Upper lobe of left lung (tissue), 4 donors: ENCODE data around the gene AUP1.

ENCODE experiments used
- POLR2A ChIP-seq, 4 donors: fragments of 450-650 bp; IDR thresholded peaks; one replicate each; pipeline ENCODE4 v1.5.1; 2016 to 2017; ENCODE audit warnings: antibody characterized with exemption in 4 of 4, mild to moderate bottlenecking in 2 of 4
- POLR2AphosphoS5 ChIP-seq, 2 donors: sonication (generic); formaldehyde crosslinking; IDR thresholded peaks; one replicate each; pipeline ENCODE4 v1.5.1; 2017; ENCODE audit warnings: antibody characterized with exemption in 2 of 2
- TF ChIP-seq, protein P1 (sequence below), 6 experiments: fragments of 450-650 bp in 4 of 6; fragments of 200-600 bp in 2 of 6; sonication (generic) in 2 of 6; IDR thresholded peaks; one replicate each; pipeline ENCODE4 v1.5.1; 2016 to 2019; ENCODE audit warnings: antibody characterized with exemption in 6 of 6

DNA sequence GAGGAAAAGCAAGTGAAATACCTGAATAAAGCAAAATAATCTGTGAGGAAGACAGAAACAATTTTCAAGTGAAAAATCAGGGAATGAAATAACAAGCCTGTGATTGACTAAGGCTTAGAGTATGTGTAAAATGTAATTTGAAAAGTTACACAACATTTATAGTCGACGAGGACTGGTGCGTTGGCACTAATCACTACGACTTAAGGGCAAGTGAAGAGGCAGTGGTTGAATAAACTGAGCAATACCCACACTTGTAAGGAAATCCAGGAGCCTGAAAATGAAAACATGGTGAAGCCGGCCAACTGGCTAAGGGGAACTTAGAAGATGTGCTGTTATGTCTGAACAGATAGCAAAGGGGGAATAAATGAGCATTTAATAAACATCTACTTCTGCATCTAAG is 38.4 kb upstream of the AUP1 start:
- no peak for TF ChIP-seq POLR2AphosphoS5 (IDR thresholded peaks at IDR 0.05)
- TF ChIP-seq, protein P1, sequence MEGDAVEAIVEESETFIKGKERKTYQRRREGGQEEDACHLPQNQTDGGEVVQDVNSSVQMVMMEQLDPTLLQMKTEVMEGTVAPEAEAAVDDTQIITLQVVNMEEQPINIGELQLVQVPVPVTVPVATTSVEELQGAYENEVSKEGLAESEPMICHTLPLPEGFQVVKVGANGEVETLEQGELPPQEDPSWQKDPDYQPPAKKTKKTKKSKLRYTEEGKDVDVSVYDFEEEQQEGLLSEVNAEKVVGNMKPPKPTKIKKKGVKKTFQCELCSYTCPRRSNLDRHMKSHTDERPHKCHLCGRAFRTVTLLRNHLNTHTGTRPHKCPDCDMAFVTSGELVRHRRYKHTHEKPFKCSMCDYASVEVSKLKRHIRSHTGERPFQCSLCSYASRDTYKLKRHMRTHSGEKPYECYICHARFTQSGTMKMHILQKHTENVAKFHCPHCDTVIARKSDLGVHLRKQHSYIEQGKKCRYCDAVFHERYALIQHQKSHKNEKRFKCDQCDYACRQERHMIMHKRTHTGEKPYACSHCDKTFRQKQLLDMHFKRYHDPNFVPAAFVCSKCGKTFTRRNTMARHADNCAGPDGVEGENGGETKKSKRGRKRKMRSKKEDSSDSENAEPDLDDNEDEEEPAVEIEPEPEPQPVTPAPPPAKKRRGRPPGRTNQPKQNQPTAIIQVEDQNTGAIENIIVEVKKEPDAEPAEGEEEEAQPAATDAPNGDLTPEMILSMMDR (IDR thresholded peaks at IDR 0.05): no peak
- TF ChIP-seq POLR2A (IDR thresholded peaks at IDR 0.05): no peak
